ENCODE measurements around the gene DEUP1. TPM values are rescaled to one million over a fixed set of nuclear protein-coding genes. Genes with fewer than 3 reads are reported as not detected.

The DEUP1 gene
- total and polyA plus RNA-seq, 9 of the 15 experiments (the other 6 are each of a cell fraction or from before 2014, with no cell fraction given): 1.4 to 10.9 (median 9.3) TPM

DNA sequence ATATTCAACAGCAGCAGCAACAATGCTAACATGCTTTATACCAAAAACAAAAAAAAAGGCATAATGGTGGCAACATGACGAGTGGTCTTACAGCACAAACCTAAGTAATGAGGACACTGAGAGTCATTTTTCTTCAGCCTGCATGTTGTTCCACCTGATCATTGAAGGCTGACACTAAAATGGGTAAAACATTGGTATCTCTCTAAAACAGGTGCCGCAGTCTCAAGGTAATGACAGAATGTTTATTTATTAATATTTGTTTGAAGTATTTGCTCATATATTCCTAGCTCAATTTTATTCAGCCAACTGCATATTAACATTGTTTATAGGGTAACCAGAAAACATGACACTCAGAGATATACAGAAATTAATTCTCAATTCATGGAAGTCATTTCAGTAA lies 8.3 kb upstream of the DEUP1 start:
- Histone ChIP-seq H4K20me1 (replicated peaks; ENCODE audit: control insufficient read depth, insufficient read depth, low read length) (no peaks in the 10 kb centered on the region), H3K27ac (ENCODE audit: extremely low read depth, low read depth, low read length) (no peak overlapping the region), H3K4me1 (replicated peaks in 1 of 2; ENCODE audit: control insufficient read depth in 2 of 2, insufficient read depth in 2 of 2, low read length in 2 of 2) (no peaks in the 10 kb centered on the region), H3K36me3 (ENCODE audit: control insufficient read depth, insufficient read depth, low read length) (no peaks in the 10 kb centered on the region), H2AFZ (ENCODE audit: low read depth, low read length) (no peak overlapping the region), H3K9ac (ENCODE audit: insufficient read depth in 1 of 2, low read depth in 2 of 2, low read length in 2 of 2) (no peak overlapping the region), H3K4me2 (ENCODE audit: insufficient read depth, low read length) (no peak overlapping the region), H3K9me1 (ENCODE audit: control insufficient read depth, insufficient read depth, low read length) (no peaks in the 10 kb centered on the region), H3K9me3 (replicated peaks; ENCODE audit: control insufficient read depth, insufficient read depth, low read depth, low read length) (no peaks in the 10 kb centered on the region), H3K4me3 (no peak overlapping the region), H3K27me3 (ENCODE audit: control insufficient read depth in 2 of 2, insufficient read depth in 2 of 2, low read length in 2 of 2) (no peaks in the 10 kb centered on the region), H3K79me2 (ENCODE audit: control insufficient read depth, insufficient read depth, low read length) (no peaks in the 10 kb centered on the region)
- intact Hi-C loops (cut with micrococcal nuclease): no loop called here
- FAIRE-seq (no peak), ATAC-seq (no peak), DNase-seq (ENCODE audit: extremely low read depth in 1 of 4, low spot score in 3 of 4) (no peak)
- CTCF ChIA-PET (ENCODE audit: low intra/inter-chr PET ratio): no interaction called here
- POLR2A ChIA-PET: no interaction called here
- no TSS peak for BruUV-seq (replicated peaks)
- WGBS (ENCODE audit: insufficient coverage, low coverage, missing lambda C conversion rate): 33% methylated on average over 2 of the region's 2 CpGs
- TF ChIP-seq, protein P1, sequence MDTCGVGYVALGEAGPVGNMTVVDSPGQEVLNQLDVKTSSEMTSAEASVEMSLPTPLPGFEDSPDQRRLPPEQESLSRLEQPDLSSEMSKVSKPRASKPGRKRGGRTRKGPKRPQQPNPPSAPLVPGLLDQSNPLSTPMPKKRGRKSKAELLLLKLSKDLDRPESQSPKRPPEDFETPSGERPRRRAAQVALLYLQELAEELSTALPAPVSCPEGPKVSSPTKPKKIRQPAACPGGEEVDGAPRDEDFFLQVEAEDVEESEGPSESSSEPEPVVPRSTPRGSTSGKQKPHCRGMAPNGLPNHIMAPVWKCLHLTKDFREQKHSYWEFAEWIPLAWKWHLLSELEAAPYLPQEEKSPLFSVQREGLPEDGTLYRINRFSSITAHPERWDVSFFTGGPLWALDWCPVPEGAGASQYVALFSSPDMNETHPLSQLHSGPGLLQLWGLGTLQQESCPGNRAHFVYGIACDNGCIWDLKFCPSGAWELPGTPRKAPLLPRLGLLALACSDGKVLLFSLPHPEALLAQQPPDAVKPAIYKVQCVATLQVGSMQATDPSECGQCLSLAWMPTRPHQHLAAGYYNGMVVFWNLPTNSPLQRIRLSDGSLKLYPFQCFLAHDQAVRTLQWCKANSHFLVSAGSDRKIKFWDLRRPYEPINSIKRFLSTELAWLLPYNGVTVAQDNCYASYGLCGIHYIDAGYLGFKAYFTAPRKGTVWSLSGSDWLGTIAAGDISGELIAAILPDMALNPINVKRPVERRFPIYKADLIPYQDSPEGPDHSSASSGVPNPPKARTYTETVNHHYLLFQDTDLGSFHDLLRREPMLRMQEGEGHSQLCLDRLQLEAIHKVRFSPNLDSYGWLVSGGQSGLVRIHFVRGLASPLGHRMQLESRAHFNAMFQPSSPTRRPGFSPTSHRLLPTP (IDR thresholded peaks at IDR 0.05; ENCODE audit: borderline replicate concordance, extremely low read depth, insufficient read length): no peak
- TF ChIP-seq HNRNPLL (IDR thresholded peaks at IDR 0.05; ENCODE audit: low read depth, low read length, poor library complexity, severe bottlenecking) (no peak), ZNF79 (CRISPR knock-in tag; IDR thresholded peaks at IDR 0.05; ENCODE audit: low read depth) (no peak), POLR3G (IDR thresholded peaks at IDR 0.05; ENCODE audit: extremely low read depth, insufficient read length, insufficient replicate concordance) (no peak), NBN (IDR thresholded peaks at IDR 0.05; ENCODE audit: low read depth) (no peak), DACH1 (IDR thresholded peaks at IDR 0.05; ENCODE audit: partially characterized antibody) (no peak), MYBL2 (IDR thresholded peaks at IDR 0.05; ENCODE audit: low read depth) (no peak), MYBL2 (CRISPR knock-in tag; IDR thresholded peaks at IDR 0.05; ENCODE audit: borderline replicate concordance) (no peak)
- TF ChIP-seq, protein P2, sequence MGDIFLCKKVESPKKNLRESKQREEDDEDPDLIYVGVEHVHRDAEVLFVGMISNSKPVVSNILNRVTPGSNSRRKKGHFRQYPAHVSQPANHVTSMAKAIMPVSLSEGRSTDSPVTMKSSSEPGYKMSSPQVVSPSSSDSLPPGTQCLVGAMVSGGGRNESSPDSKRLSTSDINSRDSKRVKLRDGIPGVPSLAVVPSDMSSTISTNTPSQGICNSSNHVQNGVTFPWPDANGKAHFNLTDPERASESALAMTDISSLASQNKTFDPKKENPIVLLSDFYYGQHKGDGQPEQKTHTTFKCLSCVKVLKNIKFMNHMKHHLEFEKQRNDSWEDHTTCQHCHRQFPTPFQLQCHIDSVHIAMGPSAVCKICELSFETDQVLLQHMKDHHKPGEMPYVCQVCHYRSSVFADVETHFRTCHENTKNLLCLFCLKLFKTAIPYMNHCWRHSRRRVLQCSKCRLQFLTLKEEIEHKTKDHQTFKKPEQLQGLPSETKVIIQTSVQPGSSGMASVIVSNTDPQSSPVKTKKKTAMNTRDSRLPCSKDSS (IDR thresholded peaks at IDR 0.05; ENCODE audit: low read depth, partially characterized antibody): no peak
- TF ChIP-seq, protein P3, sequence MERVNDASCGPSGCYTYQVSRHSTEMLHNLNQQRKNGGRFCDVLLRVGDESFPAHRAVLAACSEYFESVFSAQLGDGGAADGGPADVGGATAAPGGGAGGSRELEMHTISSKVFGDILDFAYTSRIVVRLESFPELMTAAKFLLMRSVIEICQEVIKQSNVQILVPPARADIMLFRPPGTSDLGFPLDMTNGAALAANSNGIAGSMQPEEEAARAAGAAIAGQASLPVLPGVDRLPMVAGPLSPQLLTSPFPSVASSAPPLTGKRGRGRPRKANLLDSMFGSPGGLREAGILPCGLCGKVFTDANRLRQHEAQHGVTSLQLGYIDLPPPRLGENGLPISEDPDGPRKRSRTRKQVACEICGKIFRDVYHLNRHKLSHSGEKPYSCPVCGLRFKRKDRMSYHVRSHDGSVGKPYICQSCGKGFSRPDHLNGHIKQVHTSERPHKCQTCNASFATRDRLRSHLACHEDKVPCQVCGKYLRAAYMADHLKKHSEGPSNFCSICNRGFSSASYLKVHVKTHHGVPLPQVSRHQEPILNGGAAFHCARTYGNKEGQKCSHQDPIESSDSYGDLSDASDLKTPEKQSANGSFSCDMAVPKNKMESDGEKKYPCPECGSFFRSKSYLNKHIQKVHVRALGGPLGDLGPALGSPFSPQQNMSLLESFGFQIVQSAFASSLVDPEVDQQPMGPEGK (CRISPR knock-in tag; IDR thresholded peaks at IDR 0.05; ENCODE audit: borderline replicate concordance): no peak
- in situ Hi-C loops (cut with MboI): no loop called here
